Neural cell (in vitro differentiated cells): ENCODE results near the gene SMLR1. TPM values are rescaled to one million over a fixed set of nuclear protein-coding genes. Genes with fewer than 3 reads are reported as not detected.

Source experiments
- H2AFZ ChIP-seq: fragments of 200-600, 300-800 bp; sonication (generic), shearing (Covaris generic); 2 replicates; pipeline ENCODE4 v1.6.0; 2014; ENCODE audit warnings: low read depth, mild to moderate bottlenecking, antibody characterized with exemption, low read length, moderate library complexity
- H3F3A ChIP-seq: fragments of 200-600 bp; shearing (Covaris generic); 2 replicates; pipeline ENCODE4 v1.6.1; 2016; ENCODE audit warnings: mild to moderate bottlenecking, moderate library complexity, mixed read lengths, antibody characterized with exemption, low read length; ENCODE audit not compliant: insufficient read depth, poor library complexity, severe bottlenecking
- H3K27ac ChIP-seq: fragments of 200-600, 300-800 bp; sonication (generic), shearing (Covaris generic); 2 replicates; pipeline ENCODE4 v1.5.1; 2014; ENCODE audit warnings: mild to moderate bottlenecking, low read length, moderate library complexity
- H3K27me3 ChIP-seq: fragments of 300-800, 200-600 bp; sonication (generic), shearing (Covaris generic); 2 replicates; pipeline ENCODE4 v1.6.0; 2014; ENCODE audit warnings: mild to moderate bottlenecking, low read depth, low read length, moderate library complexity; ENCODE audit not compliant: insufficient read depth
- H3K36me3 ChIP-seq: fragments of 300-800, 200-600 bp; sonication (generic), shearing (Covaris generic); 2 replicates; pipeline ENCODE4 v1.5.1; 2014; ENCODE audit warnings: mild to moderate bottlenecking, antibody characterized with exemption, low read length, moderate library complexity; ENCODE audit not compliant: insufficient read depth
- H3K4me2 ChIP-seq: fragments of 300-800, 200-600 bp; sonication (generic), shearing (Covaris generic); 2 replicates; pipeline ENCODE4 v1.6.0; 2014; ENCODE audit warnings: mild to moderate bottlenecking, low read length
- H3K4me3 ChIP-seq: fragments of 300-800, 200-600 bp; sonication (generic), shearing (Covaris generic); 2 replicates; pipeline ENCODE4 v1.5.1; 2014; ENCODE audit warnings: mild to moderate bottlenecking, low read length, moderate library complexity
- H3K79me2 ChIP-seq: fragments of 200-600 bp; shearing (Covaris generic); replicated peaks from 2 replicates; pipeline ENCODE4 v1.6.0; 2014; ENCODE audit warnings: mild to moderate bottlenecking, low read length, moderate library complexity; ENCODE audit not compliant: insufficient read depth
- H3K9ac ChIP-seq: fragments of 300-800, 200-600 bp; sonication (generic), shearing (Covaris generic); 2 replicates; pipeline ENCODE4 v1.6.1; 2016; ENCODE audit warnings: mild to moderate bottlenecking, low read length, mixed read lengths
- H3K9me2 ChIP-seq: fragments of 200-600 bp; shearing (Covaris generic); 2 replicates; pipeline ENCODE4 v1.6.1; 2016; ENCODE audit warnings: mild to moderate bottlenecking, low read length, mixed read lengths; ENCODE audit not compliant: insufficient read depth
- H3K9me3 ChIP-seq: fragments of 200-600, 300-800 bp; sonication (generic), shearing (Covaris generic); 2 replicates; pipeline ENCODE4 v1.6.1; 2016; ENCODE audit warnings: mild to moderate bottlenecking, mixed run types, low read length, moderate library complexity, mixed read lengths
- H4K20me1 ChIP-seq: fragments of 200-600 bp; shearing (Covaris generic); 2 replicates; pipeline ENCODE4 v1.6.1; 2016; ENCODE audit warnings: mild to moderate bottlenecking, mixed run types; ENCODE audit not compliant: insufficient read depth
- CTCF ChIP-seq: fragments of 450-650 bp; IDR thresholded peaks from 2 replicates; pipeline ENCODE4 v1.5.1; 2014; ENCODE audit warnings: antibody characterized with exemption, mild to moderate bottlenecking, moderate library complexity; ENCODE audit not compliant: poor library complexity, severe bottlenecking
- EP300 ChIP-seq: fragments of 450-650 bp; conservative IDR thresholded peaks from 2 replicates; pipeline ENCODE4 v1.6.1; 2014; ENCODE audit warnings: antibody characterized with exemption, mild to moderate bottlenecking, moderate library complexity; ENCODE audit not compliant: poor library complexity, severe bottlenecking
- EZH2 ChIP-seq: fragments of 200-600, 300-800 bp; shearing (Covaris generic), sonication (generic); IDR thresholded peaks from 2 replicates; pipeline ENCODE4 v1.6.1; 2014; ENCODE audit warnings: antibody characterized with exemption, low read length, borderline replicate concordance, mild to moderate bottlenecking; ENCODE audit not compliant: insufficient read depth, poor library complexity, severe bottlenecking
- MXI1 ChIP-seq: fragments of 450-650 bp; conservative IDR thresholded peaks from 2 replicates; pipeline ENCODE4 v1.6.1; 2014; ENCODE audit warnings: antibody characterized with exemption, mild to moderate bottlenecking; ENCODE audit not compliant: poor library complexity, severe bottlenecking
- POLR2AphosphoS5 ChIP-seq: IDR thresholded peaks from 2 replicates; pipeline ENCODE4 v1.6.1; 2012
- RAD21 ChIP-seq: fragments of 450-650 bp; conservative IDR thresholded peaks from 2 replicates; pipeline ENCODE4 v1.6.1; 2014; ENCODE audit warnings: antibody characterized with exemption, mild to moderate bottlenecking, moderate library complexity
- REST ChIP-seq: IDR thresholded peaks from 2 replicates; pipeline ENCODE4 v1.6.1; 2012; ENCODE audit warnings: borderline replicate concordance
- SMC3 ChIP-seq: fragments of 450-650 bp; conservative IDR thresholded peaks from 2 replicates; pipeline ENCODE4 v1.6.1; 2014; ENCODE audit warnings: antibody characterized with exemption, mild to moderate bottlenecking, moderate library complexity; ENCODE audit not compliant: poor library complexity
- TAF1 ChIP-seq: IDR thresholded peaks from 2 replicates; pipeline ENCODE4 v1.6.1; 2012; ENCODE audit warnings: low read depth
- polyA plus RNA-seq: library from polyadenylated mRNA; depleted of rRNA; stranded (reverse); fragments of >200 nt; gene quantifications from 2 replicates; pipeline ENCODE4 v1.2.3, GENCODE V29; 2014

Gene SMLR1
- polyA plus RNA-seq, 1 donor from 2014 or later, result not detected

- H3K27ac ChIP-seq, result peak overlapping the region; percentile 23
- H3K79me2 ChIP-seq, result no peaks in the 10 kb centered on the region
- TF ChIP-seq POLR2AphosphoS5 (no peak), EZH2 (no peak)
- H3K4me2 ChIP-seq, result no peak overlapping the region
- no peaks in the 10 kb centered on the region for H3F3A ChIP-seq
- no peak overlapping the region for H3K4me3 ChIP-seq
- no peak overlapping the region for H3K9ac ChIP-seq
- no peaks in the 10 kb centered on the region for H3K9me2 ChIP-seq
- no peaks in the 10 kb centered on the region for H3K9me3 ChIP-seq
- no peaks in the 10 kb centered on the region for H3K36me3 ChIP-seq
- no peaks in the 10 kb centered on the region for H3K27me3 ChIP-seq
- H2AFZ ChIP-seq, result no peak overlapping the region
- H4K20me1 ChIP-seq, result no peaks in the 10 kb centered on the region
Observed at GRCh38 chr6:130824978-130825694, 2.1 kb upstream of the SMLR1 start.

GRCh38 chr6:130825772-130826441 lies 1.3 kb upstream of the SMLR1 start:
- Histone ChIP-seq H3K4me3 (no peak overlapping the region), H3K27ac (peak overlapping the region; percentile 39), H3K9me3 (no peaks in the 10 kb centered on the region), H3K27me3 (no peaks in the 10 kb centered on the region), H3K9ac (no peak overlapping the region), H3K9me2 (no peaks in the 10 kb centered on the region), H3K4me2 (no peak overlapping the region), H4K20me1 (no peaks in the 10 kb centered on the region), H3K36me3 (no peaks in the 10 kb centered on the region), H3K79me2 (no peaks in the 10 kb centered on the region), H3F3A (no peaks in the 10 kb centered on the region), H2AFZ (no peak overlapping the region)
- TF ChIP-seq TAF1 (no peak), SMC3 (peak; percentile 56), MXI1 (peak; percentile 35), EZH2 (no peak), REST (no peak), EP300 (peak; percentile 96), RAD21 (no peak), CTCF (no peak), POLR2AphosphoS5 (peak; percentile 68)
